Measurements from ENCODE around the gene KAT5. TPM values are rescaled to one million over a fixed set of nuclear protein-coding genes. Genes with fewer than 3 reads are reported as not detected.

KAT5 gene
- total and polyA plus RNA-seq, 2 donors (not counting 3 experiments of a cell fraction or from before 2014, with no cell fraction given) = 35.8 to 48.8 TPM

DNA sequence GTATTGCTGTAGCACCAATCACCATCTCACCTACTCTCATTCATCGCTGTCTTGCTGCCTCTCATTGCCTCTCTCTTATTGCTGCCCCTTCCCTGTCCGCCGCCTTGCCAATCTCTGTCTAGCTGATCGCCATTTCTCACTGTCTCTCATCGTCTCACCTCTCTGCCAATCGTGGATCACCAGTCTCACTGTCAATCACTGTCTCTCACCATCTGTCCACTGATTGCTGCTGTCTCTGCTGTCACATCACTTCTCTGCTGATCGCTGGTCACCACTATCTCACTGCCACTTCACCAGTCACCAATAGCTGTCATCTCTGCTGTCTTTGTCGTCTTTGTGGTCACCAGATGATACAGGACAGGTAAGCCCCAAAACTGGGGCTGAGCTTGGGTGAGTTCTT, 29.1 kb downstream of the KAT5 start:
- dilution Hi-C loops (cut with MboI; ENCODE audit: extremely low pct_ligation_motif_present, low sequenced_read_pairs) (no loop called here), intact Hi-C loops (cut with micrococcal nuclease) (no loop called here)
- no peak overlapping the region for H3K27ac ChIP-seq (ENCODE audit: insufficient read depth, low read depth, low read length)
- no peak overlapping the region for H2AFZ ChIP-seq (ENCODE audit: low read depth, low read length)
- H3K27me3 ChIP-seq (ENCODE audit: control insufficient read depth in 2 of 2, insufficient read depth in 2 of 2, low read length in 2 of 2) = peaks cover 11 to 19% of the 10 kb centered on the region in 2 experiments
- ChIA-PET POLR2A (no interaction called here), CTCF (no interaction called here)
- no peak for FAIRE-seq
- no peaks in the 10 kb centered on the region for H3K9me3 ChIP-seq (replicated peaks; ENCODE audit: control insufficient read depth, insufficient read depth, low read length)
- no peaks in the 10 kb centered on the region for H3K4me1 ChIP-seq (ENCODE audit: control insufficient read depth, extremely low read depth, insufficient read depth, low read length)
- BruUV-seq (replicated peaks) = no TSS peak
- H4K20me1 ChIP-seq (replicated peaks; ENCODE audit: control insufficient read depth, extremely low read depth, insufficient read depth, low read length) = no peaks in the 10 kb centered on the region
- no peak for TF ChIP-seq JUN (IDR thresholded peaks at IDR 0.05; ENCODE audit: borderline replicate concordance, insufficient read depth, insufficient read length, low read depth)
- no peak for TF ChIP-seq MYC (IDR thresholded peaks at IDR 0.05; ENCODE audit: low read depth, low read length)
- TF ChIP-seq EZH2 (IDR thresholded peaks at IDR 0.05; ENCODE audit: borderline replicate concordance, low read depth, low read length, severe bottlenecking) = no peak
- no peak for TF ChIP-seq POLR2A (IDR thresholded peaks at IDR 0.05; ENCODE audit: low read depth, low read length)
- no peak for TF ChIP-seq POLR2AphosphoS5 (IDR thresholded peaks at IDR 0.05; ENCODE audit: insufficient read depth, low read depth, low read length)
- no peak for TF ChIP-seq GATA2 (IDR thresholded peaks at IDR 0.05; ENCODE audit: insufficient read depth, insufficient read length, low read depth, low read length)
- TF ChIP-seq, protein P1, sequence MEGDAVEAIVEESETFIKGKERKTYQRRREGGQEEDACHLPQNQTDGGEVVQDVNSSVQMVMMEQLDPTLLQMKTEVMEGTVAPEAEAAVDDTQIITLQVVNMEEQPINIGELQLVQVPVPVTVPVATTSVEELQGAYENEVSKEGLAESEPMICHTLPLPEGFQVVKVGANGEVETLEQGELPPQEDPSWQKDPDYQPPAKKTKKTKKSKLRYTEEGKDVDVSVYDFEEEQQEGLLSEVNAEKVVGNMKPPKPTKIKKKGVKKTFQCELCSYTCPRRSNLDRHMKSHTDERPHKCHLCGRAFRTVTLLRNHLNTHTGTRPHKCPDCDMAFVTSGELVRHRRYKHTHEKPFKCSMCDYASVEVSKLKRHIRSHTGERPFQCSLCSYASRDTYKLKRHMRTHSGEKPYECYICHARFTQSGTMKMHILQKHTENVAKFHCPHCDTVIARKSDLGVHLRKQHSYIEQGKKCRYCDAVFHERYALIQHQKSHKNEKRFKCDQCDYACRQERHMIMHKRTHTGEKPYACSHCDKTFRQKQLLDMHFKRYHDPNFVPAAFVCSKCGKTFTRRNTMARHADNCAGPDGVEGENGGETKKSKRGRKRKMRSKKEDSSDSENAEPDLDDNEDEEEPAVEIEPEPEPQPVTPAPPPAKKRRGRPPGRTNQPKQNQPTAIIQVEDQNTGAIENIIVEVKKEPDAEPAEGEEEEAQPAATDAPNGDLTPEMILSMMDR (IDR thresholded peaks at IDR 0.05; ENCODE audit: extremely low read depth in 1 of 2, insufficient read depth in 1 of 2, low read depth in 1 of 2, low read length in 2 of 2) = no peak
- TF ChIP-seq, protein P2, sequence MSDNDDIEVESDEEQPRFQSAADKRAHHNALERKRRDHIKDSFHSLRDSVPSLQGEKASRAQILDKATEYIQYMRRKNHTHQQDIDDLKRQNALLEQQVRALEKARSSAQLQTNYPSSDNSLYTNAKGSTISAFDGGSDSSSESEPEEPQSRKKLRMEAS (IDR thresholded peaks at IDR 0.05; ENCODE audit: insufficient read depth, insufficient read length) = no peak
- no peak for TF ChIP-seq FOS (IDR thresholded peaks at IDR 0.05; ENCODE audit: borderline replicate concordance, insufficient read depth, low read length)
- H3K79me2 ChIP-seq (ENCODE audit: control insufficient read depth, insufficient read depth, low read length) = no peaks in the 10 kb centered on the region
- no peaks in the 10 kb centered on the region for H3K9me1 ChIP-seq (replicated peaks; ENCODE audit: control insufficient read depth, extremely low read depth, insufficient read depth, low read length)
- no peak overlapping the region for H3K4me3 ChIP-seq (replicated peaks in 1 of 3; ENCODE audit: insufficient read depth in 1 of 3, low read depth in 1 of 3, low read length in 3 of 3)
- no peaks in the 10 kb centered on the region for H3K36me3 ChIP-seq (ENCODE audit: control insufficient read depth in 2 of 2, extremely low read depth in 1 of 2, insufficient read depth in 2 of 2, low read length in 2 of 2)
- no peak overlapping the region for H3K4me2 ChIP-seq (ENCODE audit: insufficient read depth, low read length)
- H3K9ac ChIP-seq (replicated peaks; ENCODE audit: extremely low read depth, insufficient read depth, low read length) = no peak overlapping the region
- DNase-seq (ENCODE audit: low read depth, low spot score) = no peak

Data from endothelial cell of umbilical vein (primary cell).